WTC11 (cell line): Measurements from ENCODE around the gene ACOD1. TPM values are rescaled to one million over a fixed set of nuclear protein-coding genes. Genes with fewer than 3 reads are reported as not detected.

Experiments used
- AFF4 ChIP-seq: sonication (generic); formaldehyde crosslinking; IDR thresholded peaks from 2 replicates; pipeline ENCODE4 v1.8.1; 2023; ENCODE audit warnings: mild to moderate bottlenecking, missing genetic modification reagents, borderline replicate concordance
- CDX4 ChIP-seq: fragments of 250-450 bp; sonication (Bioruptor Pico); IDR thresholded peaks from 2 replicates; pipeline ENCODE4 v1.9.0; 2021; ENCODE audit warnings: moderate library complexity, mild to moderate bottlenecking, inconsistent platforms, borderline replicate concordance
- CREM ChIP-seq: sonication (generic); formaldehyde crosslinking; IDR thresholded peaks from 2 replicates; pipeline ENCODE4 v1.8.1; 2022; ENCODE audit warnings: mild to moderate bottlenecking, missing genetic modification reagents, moderate library complexity
- ESRRA ChIP-seq: sonication (generic); formaldehyde crosslinking; IDR thresholded peaks from 2 replicates; pipeline ENCODE4 v1.8.1; 2022; ENCODE audit warnings: mild to moderate bottlenecking, missing genetic modification reagents, borderline replicate concordance
- FOXJ3 ChIP-seq: sonication (generic); formaldehyde crosslinking; IDR thresholded peaks from 2 replicates; pipeline ENCODE4 v1.9.0; 2021; ENCODE audit warnings: missing genetic modification reagents, mild to moderate bottlenecking, borderline replicate concordance
- FOXK1 ChIP-seq: sonication (generic); formaldehyde crosslinking; IDR thresholded peaks from 2 replicates; pipeline ENCODE4 v1.8.0; 2022; ENCODE audit warnings: mild to moderate bottlenecking, moderate library complexity, missing genetic modification reagents
- GRHL2 ChIP-seq: fragments of 250-450 bp; sonication (Bioruptor Pico); IDR thresholded peaks from 2 replicates; pipeline ENCODE4 v1.8.0; 2022; ENCODE audit warnings: mild to moderate bottlenecking, moderate library complexity; ENCODE audit not compliant: insufficient replicate concordance, severe bottlenecking
- GTF2I ChIP-seq: fragments of 250-450 bp; sonication (Bioruptor Pico); conservative IDR thresholded peaks from 2 replicates; pipeline ENCODE4 v1.4.0; 2021; ENCODE audit warnings: mild to moderate bottlenecking
- MAX ChIP-seq: sonication (generic); formaldehyde crosslinking; IDR thresholded peaks from 2 replicates; pipeline ENCODE4 v1.8.0; 2022; ENCODE audit warnings: mild to moderate bottlenecking, missing genetic modification reagents
- NR2C2 ChIP-seq: sonication (generic); formaldehyde crosslinking; IDR thresholded peaks from 2 replicates; pipeline ENCODE4 v1.8.0; 2022; ENCODE audit warnings: mild to moderate bottlenecking, missing genetic modification reagents
- PRRX2 ChIP-seq: fragments of 250-450 bp; sonication (Bioruptor Pico); IDR thresholded peaks from 2 replicates; pipeline ENCODE4 v1.8.0; 2021; ENCODE audit warnings: mild to moderate bottlenecking
- RORB ChIP-seq: fragments of 250-450 bp; sonication (Bioruptor Pico); IDR thresholded peaks from 2 replicates; pipeline ENCODE4 v1.9.0; 2021; ENCODE audit warnings: mild to moderate bottlenecking
- TP53 ChIP-seq: sonication (generic); formaldehyde crosslinking; IDR thresholded peaks from 2 replicates; pipeline ENCODE4 v1.8.1; 2023; ENCODE audit warnings: mild to moderate bottlenecking, missing genetic modification reagents
- USF1 ChIP-seq: sonication (generic); formaldehyde crosslinking; IDR thresholded peaks from 2 replicates; pipeline ENCODE4 v1.8.0; 2022; ENCODE audit warnings: mild to moderate bottlenecking, missing genetic modification reagents
- ZNF263 ChIP-seq: sonication (generic); formaldehyde crosslinking; IDR thresholded peaks from 2 replicates; pipeline ENCODE4 v1.8.1; 2022; ENCODE audit warnings: low read depth, mild to moderate bottlenecking, moderate library complexity, missing genetic modification reagents
- ZNF423 ChIP-seq: fragments of 250-450 bp; sonication (Bioruptor Pico); IDR thresholded peaks from 2 replicates; pipeline ENCODE4 v2.1.2; 2022; ENCODE audit warnings: mild to moderate bottlenecking, moderate library complexity
- ZNF512 ChIP-seq: sonication (generic); formaldehyde crosslinking; IDR thresholded peaks from 2 replicates; pipeline ENCODE4 v1.8.1; 2022; ENCODE audit warnings: missing genetic modification reagents, borderline replicate concordance
- total RNA-seq: library from RNA; stranded (reverse); gene quantifications from 3 replicates; pipeline ENCODE4 v1.2.3, GENCODE V29; 2021
- TF ChIP-seq, protein P1 (sequence below): fragments of 250-450 bp; sonication (Bioruptor Pico); IDR thresholded peaks from 2 replicates; pipeline ENCODE4 v2.1.2; 2022; ENCODE audit warnings: mild to moderate bottlenecking, moderate library complexity
- TF ChIP-seq, protein P2 (sequence below): sonication (generic); formaldehyde crosslinking; IDR thresholded peaks from 2 replicates; pipeline ENCODE4 v1.8.0; 2023; ENCODE audit warnings: mild to moderate bottlenecking, missing genetic modification reagents
- TF ChIP-seq, protein P3 (sequence below): sonication (generic); formaldehyde crosslinking; IDR thresholded peaks from 2 replicates; pipeline ENCODE4 v1.8.1; 2022; ENCODE audit warnings: low read depth, missing genetic modification reagents, borderline replicate concordance
- TF ChIP-seq, protein P4 (sequence below): sonication (generic); formaldehyde crosslinking; conservative IDR thresholded peaks from 2 replicates; pipeline ENCODE4 v1.8.1; 2022; ENCODE audit warnings: mild to moderate bottlenecking, missing genetic modification reagents
- TF ChIP-seq, protein P5 (sequence below): fragments of 200-600 bp; IDR thresholded peaks from 2 replicates; pipeline ENCODE4 v1.8.0; 2022; ENCODE audit warnings: antibody characterized with exemption

The ACOD1 gene
- total RNA-seq, 1 experiment from 2014 or later = not detected

- TF ChIP-seq MAX (CRISPR knock-in tag) (peak; percentile 56; the same call in 1 of the 2 replicates), CREM (CRISPR knock-in tag) (no peak), FOXK1 (CRISPR knock-in tag) (no peak), USF1 (no peak), ZNF423 (CRISPR knock-in tag) (peak; percentile 48), RORB (CRISPR knock-in tag) (no peak), ESRRA (CRISPR knock-in tag) (no peak), GTF2I (CRISPR knock-in tag) (no peak), GRHL2 (CRISPR knock-in tag) (no peak), CDX4 (CRISPR knock-in tag) (no peak), NR2C2 (CRISPR knock-in tag) (no peak), FOXJ3 (CRISPR knock-in tag) (no peak), AFF4 (CRISPR knock-in tag) (no peak), ZNF512 (CRISPR knock-in tag) (no peak), PRRX2 (CRISPR knock-in tag) (no peak), TP53 (CRISPR knock-in tag) (peak; percentile 70; the same call in 1 of the 2 replicates), ZNF263 (CRISPR knock-in tag) (no peak)
- TF ChIP-seq, protein P1, sequence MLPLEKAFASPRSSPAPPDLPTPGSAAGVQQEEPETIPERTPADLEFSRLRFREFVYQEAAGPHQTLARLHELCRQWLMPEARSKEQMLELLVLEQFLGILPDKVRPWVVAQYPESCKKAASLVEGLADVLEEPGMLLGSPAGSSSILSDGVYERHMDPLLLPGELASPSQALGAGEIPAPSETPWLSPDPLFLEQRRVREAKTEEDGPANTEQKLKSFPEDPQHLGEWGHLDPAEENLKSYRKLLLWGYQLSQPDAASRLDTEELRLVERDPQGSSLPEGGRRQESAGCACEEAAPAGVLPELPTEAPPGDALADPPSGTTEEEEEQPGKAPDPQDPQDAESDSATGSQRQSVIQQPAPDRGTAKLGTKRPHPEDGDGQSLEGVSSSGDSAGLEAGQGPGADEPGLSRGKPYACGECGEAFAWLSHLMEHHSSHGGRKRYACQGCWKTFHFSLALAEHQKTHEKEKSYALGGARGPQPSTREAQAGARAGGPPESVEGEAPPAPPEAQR (CRISPR knock-in tag) = no peak
- TF ChIP-seq, protein P2, sequence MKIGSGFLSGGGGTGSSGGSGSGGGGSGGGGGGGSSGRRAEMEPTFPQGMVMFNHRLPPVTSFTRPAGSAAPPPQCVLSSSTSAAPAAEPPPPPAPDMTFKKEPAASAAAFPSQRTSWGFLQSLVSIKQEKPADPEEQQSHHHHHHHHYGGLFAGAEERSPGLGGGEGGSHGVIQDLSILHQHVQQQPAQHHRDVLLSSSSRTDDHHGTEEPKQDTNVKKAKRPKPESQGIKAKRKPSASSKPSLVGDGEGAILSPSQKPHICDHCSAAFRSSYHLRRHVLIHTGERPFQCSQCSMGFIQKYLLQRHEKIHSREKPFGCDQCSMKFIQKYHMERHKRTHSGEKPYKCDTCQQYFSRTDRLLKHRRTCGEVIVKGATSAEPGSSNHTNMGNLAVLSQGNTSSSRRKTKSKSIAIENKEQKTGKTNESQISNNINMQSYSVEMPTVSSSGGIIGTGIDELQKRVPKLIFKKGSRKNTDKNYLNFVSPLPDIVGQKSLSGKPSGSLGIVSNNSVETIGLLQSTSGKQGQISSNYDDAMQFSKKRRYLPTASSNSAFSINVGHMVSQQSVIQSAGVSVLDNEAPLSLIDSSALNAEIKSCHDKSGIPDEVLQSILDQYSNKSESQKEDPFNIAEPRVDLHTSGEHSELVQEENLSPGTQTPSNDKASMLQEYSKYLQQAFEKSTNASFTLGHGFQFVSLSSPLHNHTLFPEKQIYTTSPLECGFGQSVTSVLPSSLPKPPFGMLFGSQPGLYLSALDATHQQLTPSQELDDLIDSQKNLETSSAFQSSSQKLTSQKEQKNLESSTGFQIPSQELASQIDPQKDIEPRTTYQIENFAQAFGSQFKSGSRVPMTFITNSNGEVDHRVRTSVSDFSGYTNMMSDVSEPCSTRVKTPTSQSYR (CRISPR knock-in tag) = no peak
- TF ChIP-seq, protein P3, sequence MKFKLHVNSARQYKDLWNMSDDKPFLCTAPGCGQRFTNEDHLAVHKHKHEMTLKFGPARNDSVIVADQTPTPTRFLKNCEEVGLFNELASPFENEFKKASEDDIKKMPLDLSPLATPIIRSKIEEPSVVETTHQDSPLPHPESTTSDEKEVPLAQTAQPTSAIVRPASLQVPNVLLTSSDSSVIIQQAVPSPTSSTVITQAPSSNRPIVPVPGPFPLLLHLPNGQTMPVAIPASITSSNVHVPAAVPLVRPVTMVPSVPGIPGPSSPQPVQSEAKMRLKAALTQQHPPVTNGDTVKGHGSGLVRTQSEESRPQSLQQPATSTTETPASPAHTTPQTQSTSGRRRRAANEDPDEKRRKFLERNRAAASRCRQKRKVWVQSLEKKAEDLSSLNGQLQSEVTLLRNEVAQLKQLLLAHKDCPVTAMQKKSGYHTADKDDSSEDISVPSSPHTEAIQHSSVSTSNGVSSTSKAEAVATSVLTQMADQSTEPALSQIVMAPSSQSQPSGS (CRISPR knock-in tag) = no peak
- TF ChIP-seq, protein P4, sequence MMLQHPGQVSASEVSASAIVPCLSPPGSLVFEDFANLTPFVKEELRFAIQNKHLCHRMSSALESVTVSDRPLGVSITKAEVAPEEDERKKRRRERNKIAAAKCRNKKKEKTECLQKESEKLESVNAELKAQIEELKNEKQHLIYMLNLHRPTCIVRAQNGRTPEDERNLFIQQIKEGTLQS (CRISPR knock-in tag) = no peak
- TF ChIP-seq, protein P5, sequence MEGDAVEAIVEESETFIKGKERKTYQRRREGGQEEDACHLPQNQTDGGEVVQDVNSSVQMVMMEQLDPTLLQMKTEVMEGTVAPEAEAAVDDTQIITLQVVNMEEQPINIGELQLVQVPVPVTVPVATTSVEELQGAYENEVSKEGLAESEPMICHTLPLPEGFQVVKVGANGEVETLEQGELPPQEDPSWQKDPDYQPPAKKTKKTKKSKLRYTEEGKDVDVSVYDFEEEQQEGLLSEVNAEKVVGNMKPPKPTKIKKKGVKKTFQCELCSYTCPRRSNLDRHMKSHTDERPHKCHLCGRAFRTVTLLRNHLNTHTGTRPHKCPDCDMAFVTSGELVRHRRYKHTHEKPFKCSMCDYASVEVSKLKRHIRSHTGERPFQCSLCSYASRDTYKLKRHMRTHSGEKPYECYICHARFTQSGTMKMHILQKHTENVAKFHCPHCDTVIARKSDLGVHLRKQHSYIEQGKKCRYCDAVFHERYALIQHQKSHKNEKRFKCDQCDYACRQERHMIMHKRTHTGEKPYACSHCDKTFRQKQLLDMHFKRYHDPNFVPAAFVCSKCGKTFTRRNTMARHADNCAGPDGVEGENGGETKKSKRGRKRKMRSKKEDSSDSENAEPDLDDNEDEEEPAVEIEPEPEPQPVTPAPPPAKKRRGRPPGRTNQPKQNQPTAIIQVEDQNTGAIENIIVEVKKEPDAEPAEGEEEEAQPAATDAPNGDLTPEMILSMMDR = peak; percentile 96
Observed at GRCh38 chr13:76980075-76980718, 31.9 kb downstream of the ACOD1 start (continued).
